Measurements from ENCODE around the gene GRIA4. TPM values are rescaled to one million over a fixed set of nuclear protein-coding genes. Genes with fewer than 3 reads are reported as not detected.

GRIA4 gene
- total RNA-seq, 2 experiments from 2014 or later, result not detected

DNA sequence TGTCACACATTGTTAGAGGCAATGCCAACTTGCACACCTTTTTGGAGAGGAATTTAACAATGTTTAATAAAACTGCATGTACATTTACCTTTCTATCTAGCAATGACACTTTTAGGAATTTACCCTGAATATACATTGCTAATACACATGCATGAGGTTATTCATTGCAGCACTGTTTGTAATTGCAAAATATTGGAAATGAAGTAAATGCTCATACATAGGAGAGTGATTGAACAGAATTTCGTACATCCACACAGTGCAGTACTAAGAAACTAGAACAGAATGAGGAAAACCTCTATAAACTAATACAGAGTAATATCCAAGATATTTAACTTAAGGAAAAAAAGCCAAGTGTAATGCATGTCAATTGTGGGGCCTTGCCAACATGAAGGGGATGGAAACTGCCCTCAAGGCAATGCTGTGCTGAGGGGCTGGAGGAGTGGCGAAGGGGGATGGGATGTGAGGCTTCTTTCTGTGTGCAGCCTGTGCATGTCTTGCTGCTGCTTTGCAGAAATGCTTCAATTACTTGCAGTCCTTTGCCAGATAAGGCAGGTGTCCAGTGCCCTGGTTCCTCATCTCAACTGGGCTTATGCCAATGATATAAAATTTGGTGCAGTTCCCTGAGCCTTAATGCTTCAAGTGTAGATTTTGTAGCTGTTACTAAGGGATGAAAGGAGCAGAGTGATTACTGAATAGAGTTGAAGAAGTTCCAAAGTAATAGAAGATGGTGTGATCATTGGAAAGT, 96.1 kb downstream of the GRIA4 start:
- Mint-ChIP-seq H3K4me1 (ENCODE audit: low read depth) (no peaks in the 10 kb centered on the region), H3K27me3 (peaks cover 4% of the 10 kb centered on the region), H3K9me3 (no peaks in the 10 kb centered on the region), H3K4me3 (no peak overlapping the region), H3K27ac (no peak overlapping the region), H3K36me3 (no peaks in the 10 kb centered on the region)
- CTCF ChIA-PET, result no interaction called here
- intact Hi-C loops (cut with micrococcal nuclease), result no loop called here
- no peak for DNase-seq
- POLR2A ChIA-PET, result no interaction called here

DNA sequence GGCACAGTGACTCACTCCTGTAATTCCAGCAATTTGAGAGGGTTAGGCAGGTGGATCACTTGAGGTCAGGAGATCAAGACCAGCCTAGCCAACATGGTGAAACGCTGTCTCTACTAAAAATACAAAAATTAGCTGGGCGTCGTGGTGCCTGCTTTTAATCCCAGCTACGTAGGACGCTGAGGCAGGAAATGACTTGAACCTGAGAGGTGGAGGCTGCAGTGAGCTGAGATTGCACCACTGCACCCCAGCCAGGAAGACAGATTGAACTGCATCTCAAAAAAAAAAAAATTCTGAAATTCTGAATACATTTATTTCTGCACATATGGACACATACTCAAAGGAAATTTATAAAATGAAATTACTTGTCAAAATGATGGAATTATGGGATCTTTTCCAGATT, 103.2 kb downstream of the GRIA4 start:
- CTCF ChIA-PET, result interaction anchor here (1.0 kb wide), 1 partner anchor 12 kb away, joined by 3 read pairs; no protein-coding TSS in a partner anchor

DNA sequence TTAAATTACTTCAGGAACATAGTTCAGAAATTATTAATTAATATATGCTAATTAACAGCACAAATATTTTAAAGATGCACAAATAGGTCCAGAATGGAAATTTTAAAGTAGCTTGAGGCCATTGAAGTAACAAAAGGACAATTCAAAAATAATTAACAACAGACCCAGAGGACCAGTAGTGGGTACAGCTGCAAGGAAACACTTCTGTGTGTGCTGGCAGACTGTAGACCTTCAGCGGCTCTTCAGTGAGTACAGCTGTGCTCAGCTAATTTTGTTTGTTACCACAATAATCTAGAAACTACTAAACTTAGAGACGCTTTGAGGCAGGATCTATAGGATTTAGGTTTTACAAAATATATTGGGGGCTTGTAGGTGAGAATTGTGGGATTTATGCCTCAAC, 103.8 kb downstream of the GRIA4 start:
- ChIA-PET CTCF (interaction anchor here (1.0 kb wide), 1 partner anchor 11 kb away, joined by 3 read pairs; no protein-coding TSS in a partner anchor), POLR2A (no interaction called here)
- Mint-ChIP-seq H3K4me3 (no peak overlapping the region), H3K4me1 (ENCODE audit: low read depth) (no peaks in the 10 kb centered on the region), H3K27me3 (no peaks in the 10 kb centered on the region), H3K36me3 (no peaks in the 10 kb centered on the region), H3K27ac (no peak overlapping the region), H3K9me3 (no peaks in the 10 kb centered on the region)
- intact Hi-C loops (cut with micrococcal nuclease), result no loop called here
- DNase-seq, result no peak

More for the DNA sequence above, 103.2 kb downstream of the GRIA4 start:
- DNase-seq, result no peak
- Mint-ChIP-seq H3K9me3 (no peaks in the 10 kb centered on the region), H3K27me3 (no peaks in the 10 kb centered on the region), H3K4me1 (ENCODE audit: low read depth) (no peaks in the 10 kb centered on the region), H3K27ac (no peak overlapping the region), H3K4me3 (no peak overlapping the region), H3K36me3 (no peaks in the 10 kb centered on the region)
- intact Hi-C loops (cut with micrococcal nuclease), result no loop called here
- POLR2A ChIA-PET, result no interaction called here

DNA sequence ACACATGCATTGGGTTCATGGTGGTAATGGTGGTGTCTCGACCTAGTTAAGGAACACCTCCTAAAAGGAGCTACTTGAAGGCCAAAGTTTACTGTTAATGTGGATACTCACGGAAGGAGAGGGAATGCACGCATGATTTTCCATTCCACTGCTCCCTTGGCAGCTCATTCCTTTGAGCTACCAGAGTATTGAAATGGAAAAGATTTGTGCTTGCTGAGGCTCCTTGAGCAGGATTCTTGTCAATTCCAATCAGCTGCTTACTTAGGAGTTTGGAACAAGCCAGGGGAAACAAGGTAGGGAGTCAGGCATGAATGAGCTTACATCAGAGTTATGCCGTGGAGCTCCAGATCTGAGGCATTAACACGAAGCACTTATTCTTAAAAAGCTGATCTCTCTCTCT, 108.8 kb downstream of the GRIA4 start:
- DNase-seq, result no peak
- intact Hi-C loops (cut with micrococcal nuclease), result no loop called here
- no peaks in the 10 kb centered on the region for H3K9me3 Mint-ChIP-seq
- H3K27me3 Mint-ChIP-seq, result peaks cover 1% of the 10 kb centered on the region
- ChIA-PET POLR2A (no interaction called here), CTCF (no interaction called here)
- H3K27ac Mint-ChIP-seq, result no peak overlapping the region
- H3K4me3 Mint-ChIP-seq, result no peak overlapping the region
- no peaks in the 10 kb centered on the region for H3K36me3 Mint-ChIP-seq
- H3K4me1 Mint-ChIP-seq (ENCODE audit: low read depth), result no peaks in the 10 kb centered on the region

DNA sequence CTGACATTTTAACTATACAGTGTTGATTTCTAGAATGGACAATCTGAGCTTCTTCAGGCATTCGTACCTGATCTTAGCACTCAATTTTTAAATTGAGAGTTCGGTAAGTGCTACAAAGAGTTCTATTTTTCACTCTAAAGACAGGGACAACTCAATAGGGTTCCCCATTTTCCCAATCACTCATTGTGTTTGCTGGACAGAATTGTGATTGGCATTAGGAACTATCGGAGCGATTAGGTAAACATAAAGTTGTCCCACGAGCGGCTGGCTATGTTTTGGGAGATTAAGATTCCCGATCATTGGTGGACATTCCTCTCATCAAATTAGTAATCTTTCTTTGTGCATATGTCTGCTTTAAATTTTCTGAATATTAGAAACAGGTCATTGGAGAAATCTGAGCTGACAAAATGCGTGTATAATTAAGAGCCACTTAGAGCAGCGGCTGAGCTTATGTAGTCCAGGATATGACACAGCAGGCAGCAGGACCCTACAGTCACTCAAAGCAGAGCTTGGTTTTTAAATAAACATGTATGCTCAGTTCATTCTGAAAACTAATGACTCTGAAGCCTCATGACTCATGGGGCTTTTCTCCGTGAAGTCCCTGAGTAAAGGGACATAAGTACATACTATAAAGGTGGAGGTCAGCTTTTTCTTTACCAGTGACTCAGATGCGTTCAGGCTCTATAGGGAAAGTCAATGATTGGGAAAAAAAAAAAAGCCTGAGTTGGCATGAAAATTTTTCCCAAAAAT, 109.4 kb downstream of the GRIA4 start:
- Mint-ChIP-seq H3K27me3 (peaks cover 1% of the 10 kb centered on the region), H3K9me3 (no peaks in the 10 kb centered on the region), H3K36me3 (no peaks in the 10 kb centered on the region), H3K4me1 (ENCODE audit: low read depth) (no peaks in the 10 kb centered on the region), H3K4me3 (no peak overlapping the region), H3K27ac (no peak overlapping the region)
- intact Hi-C loops (cut with micrococcal nuclease), result no loop called here
- no peak for DNase-seq
- CTCF ChIA-PET, result no interaction called here
- POLR2A ChIA-PET, result no interaction called here

DNA sequence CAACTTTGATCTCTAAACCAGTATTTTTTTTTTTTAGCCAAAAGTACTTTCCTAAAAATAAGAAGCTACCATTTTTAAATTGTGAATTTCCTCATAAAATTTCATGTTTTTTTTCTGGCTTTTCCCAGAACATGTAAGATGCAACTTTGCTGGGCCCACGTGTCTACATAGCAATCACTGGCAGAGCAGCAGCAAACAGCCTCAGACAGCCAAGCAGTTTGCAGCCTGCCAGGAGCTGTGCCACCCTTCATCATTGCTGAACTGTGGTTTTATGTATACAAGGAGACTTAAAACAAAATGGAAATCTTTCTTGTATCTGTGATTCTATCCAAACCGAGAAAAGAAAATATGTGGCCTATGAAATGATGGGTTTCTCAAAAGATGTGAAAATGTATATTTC, 110.2 kb downstream of the GRIA4 start:
- Mint-ChIP-seq H3K4me1 (ENCODE audit: low read depth) (no peaks in the 10 kb centered on the region), H3K9me3 (no peaks in the 10 kb centered on the region), H3K27ac (no peak overlapping the region), H3K4me3 (no peak overlapping the region), H3K36me3 (no peaks in the 10 kb centered on the region), H3K27me3 (peaks cover 1% of the 10 kb centered on the region)
- no peak for DNase-seq
- POLR2A ChIA-PET, result no interaction called here
- CTCF ChIA-PET, result no interaction called here
- intact Hi-C loops (cut with micrococcal nuclease), result no loop called here

DNA sequence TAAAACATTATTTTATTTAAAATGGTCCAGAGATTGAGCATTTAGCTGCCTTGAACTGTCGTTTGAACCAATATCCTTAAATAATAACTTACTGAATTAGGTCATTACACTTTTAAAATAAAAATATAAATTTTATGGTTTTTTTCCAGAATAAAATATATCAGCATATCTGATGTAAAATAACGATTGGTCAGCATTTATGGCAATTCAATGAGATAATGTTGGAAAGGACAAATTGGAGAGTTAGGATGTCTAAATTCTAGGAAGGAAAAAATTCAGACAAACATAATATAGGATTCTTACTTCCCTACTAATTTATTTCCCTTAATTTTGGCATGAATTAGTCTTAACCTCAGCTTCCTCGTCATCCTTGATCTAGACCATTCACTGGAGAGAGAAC, 113.4 kb downstream of the GRIA4 start:
- CTCF ChIA-PET, result no interaction called here
- peaks cover 1% of the 10 kb centered on the region for H3K27me3 Mint-ChIP-seq

DNA sequence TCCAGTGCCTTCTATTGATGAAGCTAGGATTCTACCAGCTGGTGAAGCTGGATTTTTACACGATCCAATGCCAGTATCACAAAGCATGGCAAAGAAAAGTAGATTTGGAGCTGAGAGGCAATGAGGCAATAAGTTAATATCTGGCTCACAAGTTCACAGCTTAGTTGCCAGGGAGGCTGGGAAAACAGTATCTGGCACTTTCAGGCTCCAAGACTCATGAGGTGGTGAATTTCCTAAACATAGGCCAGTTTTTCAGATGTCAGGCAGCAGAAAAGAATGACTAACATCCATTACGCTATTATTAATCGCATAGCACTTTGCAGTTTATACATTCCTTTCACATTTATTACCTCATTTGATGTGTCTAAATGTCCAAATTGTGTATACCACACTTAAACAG, 122.7 kb downstream of the GRIA4 start:
- POLR2A ChIA-PET, result no interaction called here
- CTCF ChIA-PET, result no interaction called here
- Mint-ChIP-seq H3K4me1 (ENCODE audit: low read depth) (no peaks in the 10 kb centered on the region), H3K27ac (no peak overlapping the region), H3K9me3 (peaks cover 4% of the 10 kb centered on the region), H3K27me3 (no peaks in the 10 kb centered on the region), H3K4me3 (no peak overlapping the region), H3K36me3 (no peaks in the 10 kb centered on the region)
- intact Hi-C loops (cut with micrococcal nuclease), result no loop called here
- DNase-seq, result no peak

More for the DNA sequence above, 113.4 kb downstream of the GRIA4 start:
- H3K4me3 Mint-ChIP-seq, result no peak overlapping the region
- intact Hi-C loops (cut with micrococcal nuclease), result no loop called here
- peaks cover 4% of the 10 kb centered on the region for H3K9me3 Mint-ChIP-seq
- no peaks in the 10 kb centered on the region for H3K4me1 Mint-ChIP-seq (ENCODE audit: low read depth)
- no peak for DNase-seq
- H3K36me3 Mint-ChIP-seq, result no peaks in the 10 kb centered on the region
- H3K27ac Mint-ChIP-seq, result no peak overlapping the region
- POLR2A ChIA-PET, result no interaction called here

DNA sequence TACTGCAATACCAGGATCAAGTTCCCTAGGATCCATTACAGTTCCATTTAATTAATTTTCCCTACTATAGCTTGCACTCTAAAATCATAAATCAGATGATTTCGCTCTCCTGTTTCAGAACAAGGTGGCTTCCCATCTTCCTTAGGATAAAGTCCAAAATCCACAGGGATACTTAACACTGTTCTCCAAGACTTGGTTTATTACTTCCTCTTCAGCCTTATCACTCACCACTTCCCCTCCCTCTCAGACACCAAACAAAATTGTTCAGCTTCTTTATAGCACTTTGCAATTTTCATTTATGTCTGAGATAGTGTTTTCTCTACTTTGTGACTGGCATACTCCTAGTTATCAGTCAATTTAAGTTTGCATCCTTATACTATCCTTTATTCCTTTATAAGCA, 124.6 kb downstream of the GRIA4 start:
- CTCF ChIA-PET, result no interaction called here
- Mint-ChIP-seq H3K27me3 (no peaks in the 10 kb centered on the region), H3K36me3 (no peaks in the 10 kb centered on the region), H3K4me3 (no peak overlapping the region), H3K4me1 (ENCODE audit: low read depth) (no peaks in the 10 kb centered on the region), H3K9me3 (no peaks in the 10 kb centered on the region), H3K27ac (no peak overlapping the region)
- DNase-seq, result no peak
- POLR2A ChIA-PET, result no interaction called here
- intact Hi-C loops (cut with micrococcal nuclease), result no loop called here

DNA sequence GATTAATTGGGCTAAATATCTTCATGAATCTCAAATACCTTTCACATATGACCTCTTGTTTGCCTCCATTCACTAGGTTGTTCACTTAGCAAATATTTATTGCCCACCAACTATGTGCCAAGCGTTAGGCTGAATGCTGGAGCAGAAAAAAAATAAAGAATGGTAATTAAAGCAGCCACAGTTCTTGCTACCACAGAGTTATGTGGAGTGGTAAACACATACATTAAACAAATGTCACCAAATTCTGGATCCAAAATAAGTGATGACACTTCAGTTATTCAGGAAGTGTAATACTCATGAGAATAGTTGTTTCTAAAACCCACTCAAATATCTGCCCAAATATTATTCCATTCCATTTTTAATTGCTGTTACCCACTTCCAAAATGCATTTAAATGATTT, 128.4 kb downstream of the GRIA4 start:
- Mint-ChIP-seq H3K4me1 (ENCODE audit: low read depth) (no peaks in the 10 kb centered on the region), H3K4me3 (no peak overlapping the region), H3K27ac (no peak overlapping the region), H3K9me3 (no peaks in the 10 kb centered on the region), H3K27me3 (no peaks in the 10 kb centered on the region), H3K36me3 (no peaks in the 10 kb centered on the region)
- POLR2A ChIA-PET, result no interaction called here
- CTCF ChIA-PET, result no interaction called here
- intact Hi-C loops (cut with micrococcal nuclease), result no loop called here
- DNase-seq, result no peak

DNA sequence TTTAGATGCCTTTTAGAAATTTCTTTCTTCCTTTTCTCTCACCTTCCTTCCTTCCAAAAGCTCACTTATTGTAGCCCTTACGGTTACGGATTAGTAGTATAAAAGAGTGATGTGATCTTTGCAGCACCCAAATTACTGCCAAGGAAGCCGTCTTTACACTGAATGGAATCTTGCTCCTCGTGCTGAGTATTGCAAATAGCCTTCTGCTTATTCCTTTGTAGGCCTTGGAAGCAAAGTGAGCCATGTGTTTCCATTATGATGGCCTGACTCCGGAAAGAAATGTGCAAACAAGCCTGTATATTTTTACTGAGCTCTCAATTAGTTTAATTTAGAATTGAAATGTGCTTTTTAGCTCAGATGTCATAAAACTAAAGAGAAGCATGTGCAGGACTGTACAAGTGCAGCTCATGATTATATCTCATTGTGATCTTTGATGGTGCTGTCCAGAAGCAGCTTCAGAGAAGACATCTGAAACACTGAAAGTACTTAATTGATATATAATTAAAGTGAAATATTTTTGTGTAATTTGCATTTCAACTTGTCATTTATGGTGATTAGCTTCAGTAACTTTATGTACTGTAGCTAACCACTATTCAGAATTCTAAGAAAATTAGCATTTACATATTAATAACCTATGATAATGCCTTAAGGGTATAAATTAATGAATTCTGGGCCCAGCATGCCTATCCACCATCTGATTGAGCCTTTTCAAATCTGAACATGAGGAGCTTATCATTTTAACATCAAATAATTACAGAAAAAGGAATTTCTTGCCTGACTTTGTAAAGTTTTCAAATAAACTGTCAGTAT, 129.3 kb downstream of the GRIA4 start:
- Mint-ChIP-seq H3K36me3 (no peaks in the 10 kb centered on the region), H3K27ac (no peak overlapping the region), H3K4me3 (no peak overlapping the region), H3K27me3 (no peaks in the 10 kb centered on the region), H3K9me3 (no peaks in the 10 kb centered on the region), H3K4me1 (ENCODE audit: low read depth) (no peaks in the 10 kb centered on the region)
- intact Hi-C loops (cut with micrococcal nuclease), result no loop called here
- DNase-seq, result no peak
- ChIA-PET POLR2A (no interaction called here), CTCF (no interaction called here)

DNA sequence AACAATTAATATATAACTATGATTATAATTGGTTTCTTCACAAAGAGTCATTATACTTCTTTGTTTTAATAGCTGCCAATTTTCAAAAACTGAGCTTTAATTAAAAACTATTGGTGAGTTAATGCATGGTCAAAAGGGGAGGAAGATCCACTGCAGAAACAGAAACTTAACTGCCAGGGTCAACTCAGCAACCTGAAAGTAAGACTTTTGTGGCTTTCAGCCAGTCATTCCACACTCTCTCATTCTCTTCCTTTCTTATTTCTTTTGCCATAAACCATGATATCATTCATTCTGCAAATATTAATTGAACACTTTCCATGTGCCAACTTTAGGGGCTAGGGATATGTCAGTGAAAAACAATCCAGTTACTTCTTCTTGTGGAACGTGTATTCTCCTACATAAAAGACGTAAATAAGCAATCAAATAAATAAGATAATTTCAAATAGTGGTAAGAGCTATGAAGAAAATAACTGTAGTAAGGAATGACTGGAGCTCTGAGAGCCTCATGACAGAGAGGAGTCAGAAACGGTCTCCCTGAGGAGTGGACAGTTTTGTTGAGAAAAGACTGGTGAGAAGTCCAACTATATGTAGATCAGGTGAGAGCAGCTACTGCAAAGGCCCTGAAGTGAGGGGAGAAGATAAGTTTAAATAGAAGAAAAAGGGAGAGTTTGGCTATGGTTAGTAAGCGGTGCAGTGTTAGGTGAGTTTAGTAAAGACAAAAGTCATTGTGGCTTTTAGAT, 130.5 kb downstream of the GRIA4 start:
- Mint-ChIP-seq H3K27ac (no peak overlapping the region), H3K9me3 (no peaks in the 10 kb centered on the region), H3K27me3 (no peaks in the 10 kb centered on the region), H3K36me3 (no peaks in the 10 kb centered on the region), H3K4me3 (no peak overlapping the region), H3K4me1 (ENCODE audit: low read depth) (no peaks in the 10 kb centered on the region)
- CTCF ChIA-PET, result no interaction called here
- POLR2A ChIA-PET, result no interaction called here
- intact Hi-C loops (cut with micrococcal nuclease), result no loop called here
- DNase-seq, result no peak
